AG09309 (cell line): Measurements from ENCODE around the gene GLO1.

Experiments
- DNase-seq: peaks from one replicate; pipeline ENCODE4 v3.0.0-alpha.2; 2010; ENCODE audit warnings: low read depth
- H3K4me3 ChIP-seq: 2 replicates; pipeline ENCODE4 v1.5.1; 2011; ENCODE audit warnings: mild to moderate bottlenecking, low read depth, low read length, moderate library complexity; ENCODE audit not compliant: control insufficient read depth
- TF ChIP-seq, protein P1 (sequence below): IDR thresholded peaks from 2 replicates; pipeline ENCODE4 v1.5.1; 2011; ENCODE audit warnings: mild to moderate bottlenecking, low read depth, low read length, inconsistent platforms; ENCODE audit not compliant: insufficient read depth, control insufficient read depth; ENCODE audit errors: missing control alignments

GLO1 gene

DNA sequence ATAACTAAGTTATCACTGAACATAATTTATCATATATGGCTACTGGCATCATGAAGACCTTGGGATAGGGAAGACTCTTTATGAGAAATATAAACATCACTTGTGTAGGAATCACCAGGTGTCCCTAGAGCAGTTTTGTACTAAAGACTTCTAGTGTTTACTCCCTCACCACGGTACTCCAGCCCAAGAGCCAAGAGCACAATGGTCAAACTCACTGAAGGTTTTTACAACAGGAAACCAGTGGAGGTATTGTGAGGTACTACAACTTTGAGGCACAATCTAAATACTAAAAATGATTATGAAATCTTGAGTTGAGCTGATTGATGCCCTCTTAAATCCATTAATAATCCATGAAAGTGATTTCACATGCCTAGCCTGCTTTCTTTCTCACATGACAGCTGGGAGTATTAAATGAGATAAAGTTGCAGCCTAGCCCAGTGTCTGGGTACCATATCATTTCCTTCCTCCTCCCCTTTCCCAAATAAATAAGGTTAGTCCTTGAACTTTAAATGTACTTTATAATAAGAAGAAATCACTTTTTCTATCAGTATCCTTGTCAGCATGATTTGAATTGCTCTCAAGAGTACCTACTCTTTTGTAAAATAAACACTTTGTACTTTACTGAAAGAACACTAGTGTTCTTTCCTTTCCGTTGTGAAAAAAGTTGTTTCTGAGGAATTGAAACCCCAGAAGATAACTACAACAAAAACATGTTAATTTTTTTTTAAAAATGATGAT, 26.5 kb downstream of the GLO1 start:
- TF ChIP-seq, protein P1, sequence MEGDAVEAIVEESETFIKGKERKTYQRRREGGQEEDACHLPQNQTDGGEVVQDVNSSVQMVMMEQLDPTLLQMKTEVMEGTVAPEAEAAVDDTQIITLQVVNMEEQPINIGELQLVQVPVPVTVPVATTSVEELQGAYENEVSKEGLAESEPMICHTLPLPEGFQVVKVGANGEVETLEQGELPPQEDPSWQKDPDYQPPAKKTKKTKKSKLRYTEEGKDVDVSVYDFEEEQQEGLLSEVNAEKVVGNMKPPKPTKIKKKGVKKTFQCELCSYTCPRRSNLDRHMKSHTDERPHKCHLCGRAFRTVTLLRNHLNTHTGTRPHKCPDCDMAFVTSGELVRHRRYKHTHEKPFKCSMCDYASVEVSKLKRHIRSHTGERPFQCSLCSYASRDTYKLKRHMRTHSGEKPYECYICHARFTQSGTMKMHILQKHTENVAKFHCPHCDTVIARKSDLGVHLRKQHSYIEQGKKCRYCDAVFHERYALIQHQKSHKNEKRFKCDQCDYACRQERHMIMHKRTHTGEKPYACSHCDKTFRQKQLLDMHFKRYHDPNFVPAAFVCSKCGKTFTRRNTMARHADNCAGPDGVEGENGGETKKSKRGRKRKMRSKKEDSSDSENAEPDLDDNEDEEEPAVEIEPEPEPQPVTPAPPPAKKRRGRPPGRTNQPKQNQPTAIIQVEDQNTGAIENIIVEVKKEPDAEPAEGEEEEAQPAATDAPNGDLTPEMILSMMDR, result no peak
- no peak overlapping the region for H3K4me3 ChIP-seq
- DNase-seq, result no peak

DNA sequence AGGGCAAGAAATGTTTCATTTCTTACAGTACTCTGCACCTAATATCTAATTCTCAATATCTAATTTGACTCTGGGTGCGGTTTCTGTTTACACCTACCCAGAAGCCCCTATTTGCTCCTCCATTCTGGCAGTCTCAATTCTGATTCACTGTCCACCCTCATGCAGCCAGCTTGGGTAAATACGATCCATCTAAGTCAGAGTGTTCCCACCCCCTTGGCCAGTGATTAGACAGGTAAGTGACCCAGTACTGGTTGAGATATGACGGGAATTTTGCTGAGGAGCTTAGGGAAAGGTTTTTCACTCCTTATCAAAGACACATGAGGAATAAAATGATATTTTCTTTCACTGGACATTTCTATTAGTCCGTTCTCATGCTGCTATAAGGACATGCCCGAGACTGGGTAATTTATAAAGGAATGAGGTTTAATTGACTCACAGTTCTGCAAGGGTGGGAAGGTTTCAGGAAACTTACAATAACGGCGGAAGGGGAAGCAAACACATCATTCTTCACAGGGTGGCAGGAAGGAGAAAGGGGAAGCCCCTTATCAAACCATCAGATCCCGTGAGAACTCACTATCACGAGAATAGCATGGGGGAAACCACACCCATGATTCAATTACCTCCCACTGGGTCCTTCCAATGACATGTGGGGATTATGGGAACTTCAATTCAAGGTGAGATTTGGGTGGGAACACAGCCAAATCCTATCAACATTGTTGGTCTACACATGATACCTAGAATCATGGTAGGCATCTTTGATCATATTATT, 29.4 kb downstream of the GLO1 start:
- TF ChIP-seq, protein P1, result no peak
- H3K4me3 ChIP-seq, result no peak overlapping the region
- no peak for DNase-seq

DNA sequence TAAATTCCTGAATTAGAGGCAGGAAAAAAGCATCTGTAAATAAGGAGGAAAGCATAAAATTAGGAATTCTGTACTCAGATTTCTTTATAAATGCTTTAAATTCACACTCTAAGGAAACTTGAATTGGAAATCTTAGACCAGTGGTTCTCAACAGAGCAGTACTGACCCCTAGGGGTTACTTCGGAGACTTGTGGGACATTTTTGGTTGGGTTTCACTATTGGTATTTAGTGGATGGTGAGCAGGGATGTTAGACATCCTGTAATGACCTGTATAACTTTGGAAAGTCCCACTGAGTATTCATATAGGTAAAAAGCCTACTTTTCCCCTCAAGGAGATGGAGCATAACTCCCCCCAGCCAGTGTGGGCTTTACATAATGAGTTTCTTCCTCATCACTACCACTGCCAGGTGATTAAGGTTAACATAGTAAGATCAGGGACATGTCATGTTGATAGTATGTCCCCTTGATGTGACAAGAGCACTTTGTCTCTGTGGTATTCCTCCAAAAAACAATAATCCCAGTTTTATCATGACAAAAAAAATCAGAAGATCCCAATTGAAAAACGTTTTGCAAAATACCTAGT, 31.0 kb downstream of the GLO1 start:
- TF ChIP-seq, protein P1, result peak; percentile 76
- no peak overlapping the region for H3K4me3 ChIP-seq
- peak; percentile 37 for DNase-seq

DNA sequence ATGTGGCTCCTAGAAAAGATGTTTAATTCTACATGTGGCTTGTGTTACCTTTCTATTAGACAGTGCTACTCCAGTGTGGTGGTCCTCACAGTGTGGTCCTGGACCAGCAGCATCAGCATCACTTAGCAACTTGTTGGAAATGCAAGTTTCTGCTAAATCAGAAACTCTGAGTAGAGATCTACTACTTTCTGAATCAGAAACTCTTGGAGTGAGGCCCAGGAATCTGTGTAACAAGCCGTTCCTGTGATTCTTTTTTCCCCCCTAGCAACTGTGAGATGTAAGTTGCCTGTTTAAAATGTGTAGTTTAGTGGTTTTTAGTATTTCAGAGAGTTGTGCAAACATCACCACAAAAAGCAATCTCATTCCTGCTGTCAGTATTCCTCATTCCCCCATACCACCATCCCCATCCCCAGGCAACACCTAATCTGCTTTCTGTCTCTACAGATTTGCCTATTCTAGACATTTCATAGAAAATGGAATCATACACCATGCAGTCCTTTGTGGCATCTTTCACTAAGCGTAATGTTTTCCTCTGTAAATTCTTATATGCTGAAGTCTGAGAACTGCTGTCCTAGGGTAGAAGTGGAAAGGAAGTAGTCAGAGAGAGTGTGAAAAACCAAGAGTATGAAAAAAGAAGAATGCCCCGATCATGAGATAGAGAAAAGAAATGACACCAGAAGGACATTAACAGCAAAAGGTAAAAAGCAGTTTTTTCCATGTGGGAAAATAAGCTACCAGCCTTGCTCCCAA, 44.4 kb downstream of the GLO1 start:
- TF ChIP-seq, protein P1, result no peak
- no peak for DNase-seq

DNA sequence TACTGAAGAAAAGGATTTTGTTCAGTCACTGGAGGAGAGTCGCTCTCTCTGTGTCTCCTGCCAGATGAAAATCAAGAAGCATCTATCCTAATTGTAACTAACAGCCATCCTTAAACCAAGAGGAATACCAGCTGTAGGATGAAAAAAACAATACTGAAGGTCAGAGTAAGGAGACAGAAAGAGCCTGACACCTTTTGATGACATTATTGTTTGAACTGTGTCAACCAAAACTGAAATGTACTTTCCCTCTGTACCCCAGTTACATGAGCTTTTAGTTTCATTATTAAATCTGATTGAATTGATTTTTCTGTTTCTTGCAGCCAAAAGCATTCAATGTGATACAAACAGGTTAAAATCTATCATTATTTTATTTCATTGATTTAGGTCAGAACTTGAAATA, 46.0 kb downstream of the GLO1 start:
- H3K4me3 ChIP-seq, result no peak overlapping the region
- TF ChIP-seq, protein P1, result no peak
- DNase-seq, result no peak

More for the DNA sequence above, 44.4 kb downstream of the GLO1 start:
- H3K4me3 ChIP-seq, result no peak overlapping the region

DNA sequence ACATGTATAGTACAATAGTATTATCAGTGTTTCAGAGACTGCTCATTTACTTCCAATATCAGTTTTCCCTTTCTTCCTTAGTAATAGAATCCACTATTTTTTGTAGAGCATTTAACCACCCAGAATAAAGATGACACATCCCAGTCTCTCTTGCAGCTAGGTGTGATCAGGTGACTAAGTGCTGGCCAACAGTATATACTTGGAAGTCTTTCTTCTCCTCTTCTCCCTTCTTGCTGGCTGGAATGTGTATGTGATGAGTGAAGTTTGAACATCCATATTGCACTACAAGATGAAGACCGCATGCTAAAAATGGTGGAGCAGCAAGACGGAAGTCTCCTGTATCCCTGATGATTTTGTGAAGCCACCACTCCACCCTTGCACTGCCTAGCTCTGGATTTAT, 48.7 kb downstream of the GLO1 start:
- TF ChIP-seq, protein P1, result no peak
- no peak overlapping the region for H3K4me3 ChIP-seq
- no peak for DNase-seq
